Activated effector memory CD4-positive, alpha-beta T cell treated with Interleukin-2 at 50 U/mL for 16 hours (primary cell): ENCODE data around the gene PMEL.

Source experiments
- DNase-seq: peaks from one replicate; pipeline ENCODE4 v3.0.0-alpha.2; 2020

PMEL gene

GRCh38 chr12:55912908-55913307 lies 52.9 kb downstream of the PMEL start:
- DNase-seq: no peak

DNA sequence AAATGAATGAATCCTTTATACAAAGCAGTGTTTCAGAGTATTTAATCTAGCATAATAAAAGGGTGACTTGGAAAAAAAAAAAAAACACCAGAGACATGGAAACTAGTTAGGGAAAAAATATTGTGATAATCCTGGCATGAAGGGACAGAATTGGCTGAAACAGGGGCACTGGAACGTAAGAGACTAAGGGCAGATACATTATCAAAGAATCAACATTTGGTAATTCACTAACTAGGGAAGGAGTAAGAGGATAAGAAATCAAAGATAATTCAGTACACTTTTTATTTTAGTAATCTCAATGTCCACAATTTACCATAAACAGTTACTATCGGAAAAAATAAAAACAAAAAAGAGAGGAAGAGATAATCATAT lies 56.3 kb downstream of the PMEL start:
- no peak for DNase-seq

GRCh38 chr12:55908726-55909512 lies 56.9 kb downstream of the PMEL start:
- DNase-seq: no peak

DNA sequence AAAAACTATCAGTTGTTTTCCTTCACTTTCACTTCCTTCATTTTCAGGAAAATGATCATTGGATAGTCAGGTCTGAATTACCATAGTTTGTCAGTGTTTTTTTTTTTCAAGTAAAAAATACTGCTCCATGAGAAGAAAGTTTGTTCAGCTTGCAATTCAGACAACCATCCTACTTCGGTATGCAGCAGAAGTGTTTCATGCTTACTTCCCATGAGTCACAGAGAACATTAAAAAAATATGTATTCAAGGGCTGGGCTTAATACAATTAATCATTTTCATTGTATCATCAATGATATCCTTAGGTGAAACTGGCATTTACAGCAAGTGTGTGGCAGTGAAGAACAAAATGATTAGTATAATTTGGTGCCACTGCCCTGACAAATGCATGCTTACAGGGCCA lies 59.8 kb downstream of the PMEL start:
- DNase-seq: no peak
